Panc1 (cell line): Measurements from ENCODE around the gene CHMP4A.

Experiments
- POLR2AphosphoS5 ChIP-seq: IDR thresholded peaks from 2 replicates; pipeline ENCODE4 v1.6.1; 2012; ENCODE audit warnings: mild to moderate bottlenecking, low read depth, low read length, moderate library complexity
- REST ChIP-seq, 2 experiments: IDR thresholded peaks; 2 replicates each; pipeline ENCODE4 v1.6.1; 2011 to 2012; ENCODE audit warnings: low read depth in 2 of 2, control low read depth in 1 of 2, low read length in 1 of 2, mild to moderate bottlenecking in 1 of 2, moderate library complexity in 1 of 2; ENCODE audit not compliant: insufficient read depth in 1 of 2
- SIN3A ChIP-seq: IDR thresholded peaks from 2 replicates; pipeline ENCODE4 v1.6.1; 2012; ENCODE audit warnings: low read depth, mild to moderate bottlenecking, low read length, moderate library complexity, borderline replicate concordance; ENCODE audit not compliant: insufficient read depth
- TCF7L2 ChIP-seq: IDR thresholded peaks from 2 replicates; pipeline ENCODE4 v1.6.1; 2011; ENCODE audit warnings: mild to moderate bottlenecking, low read depth, low read length, inconsistent platforms
- TF ChIP-seq, protein P1 (sequence below): fragments of 450-650 bp; IDR thresholded peaks from 2 replicates; pipeline ENCODE4 v1.5.1; 2017; ENCODE audit warnings: mild to moderate bottlenecking

- TF ChIP-seq, protein P1, sequence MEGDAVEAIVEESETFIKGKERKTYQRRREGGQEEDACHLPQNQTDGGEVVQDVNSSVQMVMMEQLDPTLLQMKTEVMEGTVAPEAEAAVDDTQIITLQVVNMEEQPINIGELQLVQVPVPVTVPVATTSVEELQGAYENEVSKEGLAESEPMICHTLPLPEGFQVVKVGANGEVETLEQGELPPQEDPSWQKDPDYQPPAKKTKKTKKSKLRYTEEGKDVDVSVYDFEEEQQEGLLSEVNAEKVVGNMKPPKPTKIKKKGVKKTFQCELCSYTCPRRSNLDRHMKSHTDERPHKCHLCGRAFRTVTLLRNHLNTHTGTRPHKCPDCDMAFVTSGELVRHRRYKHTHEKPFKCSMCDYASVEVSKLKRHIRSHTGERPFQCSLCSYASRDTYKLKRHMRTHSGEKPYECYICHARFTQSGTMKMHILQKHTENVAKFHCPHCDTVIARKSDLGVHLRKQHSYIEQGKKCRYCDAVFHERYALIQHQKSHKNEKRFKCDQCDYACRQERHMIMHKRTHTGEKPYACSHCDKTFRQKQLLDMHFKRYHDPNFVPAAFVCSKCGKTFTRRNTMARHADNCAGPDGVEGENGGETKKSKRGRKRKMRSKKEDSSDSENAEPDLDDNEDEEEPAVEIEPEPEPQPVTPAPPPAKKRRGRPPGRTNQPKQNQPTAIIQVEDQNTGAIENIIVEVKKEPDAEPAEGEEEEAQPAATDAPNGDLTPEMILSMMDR = no peak
- TF ChIP-seq POLR2AphosphoS5 (no peak), REST (IDR thresholded peaks at IDR 0.05; ENCODE audit: insufficient read depth in 1 of 2, low read depth in 2 of 2, low read length in 1 of 2) (no peak), TCF7L2 (no peak), SIN3A (no peak)
These were observed 26.3 kb downstream of the CHMP4A start for GRCh38 chr14:24186831-24187538.
